HUES48 (cell line): Measurements from ENCODE around the gene CD109.
"Not testable (repeated sequence)": the region's sequence is repeated elsewhere in the genome, so short reads cannot be mapped to it uniquely, and the experiment has no call there.

Source experiments
- H3K27ac ChIP-seq: one replicate; pipeline ENCODE4 v1.7.0; 2013; ENCODE audit warnings: low read depth, low read length, inconsistent platforms
- H3K27me3 ChIP-seq: 2 replicates; pipeline ENCODE4 v1.6.1; 2013; ENCODE audit warnings: mild to moderate bottlenecking, low read length; ENCODE audit not compliant: control insufficient read depth, insufficient read depth
- H3K36me3 ChIP-seq: 2 replicates; pipeline ENCODE4 v1.6.1; 2013; ENCODE audit warnings: low read length; ENCODE audit not compliant: control insufficient read depth, insufficient read depth
- H3K4me1 ChIP-seq: 2 replicates; pipeline ENCODE4 v1.6.1; 2013; ENCODE audit warnings: mild to moderate bottlenecking, low read length; ENCODE audit not compliant: control insufficient read depth, insufficient read depth
- H3K4me3 ChIP-seq: 2 replicates; pipeline ENCODE4 v1.5.1; 2013; ENCODE audit warnings: mild to moderate bottlenecking, low read depth, low read length
- H3K9ac ChIP-seq: 2 replicates; pipeline ENCODE4 v1.6.1; 2013; ENCODE audit warnings: mild to moderate bottlenecking, low read depth, low read length, moderate library complexity
- H3K9me3 ChIP-seq: 2 replicates; pipeline ENCODE4 v1.6.1; 2013; ENCODE audit warnings: low read length; ENCODE audit not compliant: control insufficient read depth, insufficient read depth

Gene CD109

DNA sequence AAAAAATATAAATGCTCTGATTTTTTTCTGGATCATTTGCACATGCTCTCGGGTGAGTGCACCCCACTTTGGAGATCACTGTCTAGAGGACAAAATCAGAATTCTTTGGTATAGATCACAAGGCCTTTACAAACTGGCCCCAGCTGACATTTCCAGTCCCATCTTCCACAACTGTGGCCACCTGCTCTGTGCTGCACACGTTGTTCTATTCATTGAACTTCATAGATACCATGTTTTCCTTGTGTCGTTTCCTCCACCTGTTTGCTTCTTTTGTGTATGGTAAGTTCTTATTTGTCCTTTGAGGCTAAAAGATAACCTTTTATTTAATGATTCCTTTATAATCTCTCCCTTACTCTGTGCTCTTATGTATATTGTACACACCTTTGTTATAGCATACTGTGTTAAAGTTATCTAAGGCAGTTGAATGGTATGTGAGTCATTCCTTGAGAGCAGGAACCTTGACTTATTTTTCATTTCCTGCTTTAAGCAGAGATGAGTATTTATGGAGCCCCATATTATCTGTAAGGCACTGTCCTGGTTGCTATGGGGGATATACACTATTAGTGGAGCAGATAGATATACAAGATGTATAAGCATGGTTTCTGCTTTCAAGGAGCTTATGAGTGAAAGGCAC lies 30.2 kb upstream of the CD109 start:
- no peak overlapping the region for H3K4me3 ChIP-seq
- no peak overlapping the region for H3K9ac ChIP-seq
- no peaks in the 10 kb centered on the region for H3K4me1 ChIP-seq
- no peaks in the 10 kb centered on the region for H3K9me3 ChIP-seq
- no peaks in the 10 kb centered on the region for H3K36me3 ChIP-seq
- H3K27me3 ChIP-seq: no peaks in the 10 kb centered on the region
- no peak overlapping the region for H3K27ac ChIP-seq

GRCh38 chr6:73666393-73666792 lies 29.6 kb upstream of the CD109 start:
- Histone ChIP-seq H3K4me3 (no peak overlapping the region), H3K27ac (no peak overlapping the region)

DNA sequence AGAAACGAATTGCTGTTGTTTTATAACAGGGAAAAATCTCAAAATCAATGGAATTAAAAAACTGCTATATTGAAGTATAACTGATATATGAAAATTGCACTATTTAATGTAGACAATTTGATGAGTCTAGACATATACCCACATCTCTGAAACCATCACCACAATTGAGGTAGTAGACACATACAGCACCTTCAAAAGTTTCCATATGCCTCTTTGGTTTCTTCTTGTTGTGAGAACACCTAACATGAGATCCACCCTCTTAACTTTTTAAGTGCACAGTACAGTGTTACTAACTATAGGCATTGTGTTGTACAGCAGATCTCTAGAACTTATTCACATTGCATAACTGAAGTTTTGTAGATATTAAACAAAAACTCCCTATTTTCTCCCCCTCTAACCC lies 28.2 kb upstream of the CD109 start:
- no peaks in the 10 kb centered on the region for H3K36me3 ChIP-seq
- no peak overlapping the region for H3K9ac ChIP-seq
- no peaks in the 10 kb centered on the region for H3K9me3 ChIP-seq
- no peaks in the 10 kb centered on the region for H3K27me3 ChIP-seq
- no peaks in the 10 kb centered on the region for H3K4me1 ChIP-seq
- H3K27ac ChIP-seq: no peak overlapping the region
- no peak overlapping the region for H3K4me3 ChIP-seq

More at GRCh38 chr6:73666393-73666792, 29.6 kb upstream of the CD109 start:
- Histone ChIP-seq H3K4me1 (no peaks in the 10 kb centered on the region), H3K9me3 (no peaks in the 10 kb centered on the region), H3K36me3 (no peaks in the 10 kb centered on the region), H3K27me3 (no peaks in the 10 kb centered on the region), H3K9ac (no peak overlapping the region)

GRCh38 chr6:73669005-73669404 lies 27.0 kb upstream of the CD109 start:
- Histone ChIP-seq H3K27ac (no peak overlapping the region), H3K4me3 (no peak overlapping the region), H3K4me1 (no peaks in the 10 kb centered on the region), H3K27me3 (no peaks in the 10 kb centered on the region), H3K9ac (no peak overlapping the region), H3K9me3 (no peaks in the 10 kb centered on the region), H3K36me3 (no peaks in the 10 kb centered on the region)

DNA sequence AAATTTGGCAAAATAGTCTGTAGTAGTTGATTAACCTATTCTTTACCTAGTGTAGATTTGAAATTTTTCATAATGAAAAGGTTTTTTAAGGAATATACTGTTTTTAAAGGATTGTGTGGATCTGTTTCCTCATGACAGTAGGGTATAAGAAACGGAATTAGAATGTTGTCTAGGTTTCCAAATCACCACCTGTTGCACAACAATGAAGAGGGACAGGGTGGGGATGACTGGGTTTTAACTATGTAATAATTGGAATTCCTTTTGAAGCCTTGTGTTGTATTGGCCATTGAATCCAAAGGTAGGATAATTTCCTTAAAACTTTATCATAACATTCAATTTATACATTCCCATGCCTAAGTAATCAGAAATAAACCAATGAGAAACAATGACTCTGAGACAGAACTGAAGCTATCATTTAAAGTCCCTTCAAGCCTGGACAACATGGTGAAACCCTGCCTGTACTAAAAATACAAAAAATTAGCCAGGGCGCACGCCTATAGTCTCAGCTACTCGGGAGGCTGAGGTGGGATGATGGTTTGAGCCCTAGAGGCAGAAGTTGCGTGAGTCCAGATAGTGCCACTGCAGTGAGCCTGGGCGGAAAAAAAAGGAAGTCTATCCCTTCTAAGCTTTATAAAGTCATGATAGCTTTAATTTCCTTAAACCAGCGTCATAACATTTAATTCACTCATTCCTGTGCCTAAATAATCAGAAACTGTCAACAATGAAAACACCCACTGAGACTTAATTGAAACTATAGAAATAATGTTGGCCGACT lies 23.9 kb upstream of the CD109 start:
- Histone ChIP-seq H3K9ac (no peak overlapping the region), H3K27me3 (no peaks in the 10 kb centered on the region), H3K9me3 (no peaks in the 10 kb centered on the region), H3K4me1 (no peaks in the 10 kb centered on the region), H3K36me3 (no peaks in the 10 kb centered on the region), H3K4me3 (no peak overlapping the region), H3K27ac (no peak overlapping the region)

DNA sequence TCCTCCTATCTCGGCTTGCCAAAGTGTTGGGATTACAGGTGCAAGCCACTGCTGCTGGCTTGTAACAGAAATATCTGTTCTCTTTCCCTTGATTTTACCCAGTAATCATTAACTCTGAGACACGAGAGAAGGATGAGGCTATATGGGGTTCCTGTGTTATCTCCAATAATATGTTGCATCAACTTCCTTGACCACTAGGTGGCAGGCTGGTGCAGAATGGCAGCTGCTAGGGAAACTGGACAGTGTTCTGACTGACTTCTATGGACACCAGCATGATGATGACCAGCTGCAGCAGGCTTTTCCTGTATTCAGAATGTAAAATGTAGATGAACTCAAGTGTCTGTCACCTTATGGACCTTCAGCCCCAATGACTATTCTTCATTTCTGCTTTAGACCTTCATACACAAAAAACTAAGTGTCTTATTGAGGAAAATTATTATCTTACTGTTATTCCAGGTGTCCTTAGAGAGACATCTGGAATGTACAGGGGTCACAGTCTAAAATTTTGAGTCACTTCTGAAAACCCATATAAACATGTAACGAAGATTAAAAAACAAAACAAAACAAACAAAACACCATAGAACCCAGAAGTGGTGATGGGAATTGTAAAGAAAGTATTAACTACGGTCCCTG lies 20.4 kb upstream of the CD109 start:
- no peaks in the 10 kb centered on the region for H3K36me3 ChIP-seq
- H3K4me1 ChIP-seq: no peaks in the 10 kb centered on the region

GRCh38 chr6:73679009-73679408 lies 17.0 kb upstream of the CD109 start:
- H3K4me3 ChIP-seq: no peak overlapping the region
- H3K9ac ChIP-seq: no peak overlapping the region
- peaks cover 4% of the 10 kb centered on the region for H3K9me3 ChIP-seq
- H3K27me3 ChIP-seq: no peaks in the 10 kb centered on the region
- H3K36me3 ChIP-seq: no peaks in the 10 kb centered on the region
- no peaks in the 10 kb centered on the region for H3K4me1 ChIP-seq
- no peak overlapping the region for H3K27ac ChIP-seq

More for the DNA sequence above, 20.4 kb upstream of the CD109 start:
- Histone ChIP-seq H3K4me3 (no peak overlapping the region), H3K27ac (no peak overlapping the region), H3K9ac (no peak overlapping the region), H3K27me3 (no peaks in the 10 kb centered on the region), H3K9me3 (no peaks in the 10 kb centered on the region)

DNA sequence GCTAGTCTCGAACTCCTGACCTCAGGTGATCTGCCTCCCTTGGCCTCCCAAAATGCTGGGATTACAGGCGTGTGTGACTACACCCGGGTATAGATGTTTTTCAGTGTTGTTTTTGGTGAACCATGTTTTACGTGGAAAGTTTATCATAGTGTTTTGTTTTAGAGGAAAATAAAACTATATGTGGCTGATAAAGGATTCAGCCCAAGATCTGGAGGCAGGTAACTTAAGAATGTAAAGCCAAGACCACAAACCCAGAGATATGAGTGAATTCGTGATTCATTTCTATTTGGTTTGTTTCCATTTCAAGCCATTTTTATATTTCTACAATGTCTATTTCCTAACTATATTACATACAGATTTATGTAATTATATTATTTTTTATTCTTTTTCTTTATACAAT lies 16.2 kb upstream of the CD109 start:
- not testable (repeated sequence) for H3K9ac ChIP-seq, H3K4me1 ChIP-seq, H3K27ac ChIP-seq, H3K9me3 ChIP-seq, H3K4me3 ChIP-seq, H3K36me3 ChIP-seq, H3K27me3 ChIP-seq

DNA sequence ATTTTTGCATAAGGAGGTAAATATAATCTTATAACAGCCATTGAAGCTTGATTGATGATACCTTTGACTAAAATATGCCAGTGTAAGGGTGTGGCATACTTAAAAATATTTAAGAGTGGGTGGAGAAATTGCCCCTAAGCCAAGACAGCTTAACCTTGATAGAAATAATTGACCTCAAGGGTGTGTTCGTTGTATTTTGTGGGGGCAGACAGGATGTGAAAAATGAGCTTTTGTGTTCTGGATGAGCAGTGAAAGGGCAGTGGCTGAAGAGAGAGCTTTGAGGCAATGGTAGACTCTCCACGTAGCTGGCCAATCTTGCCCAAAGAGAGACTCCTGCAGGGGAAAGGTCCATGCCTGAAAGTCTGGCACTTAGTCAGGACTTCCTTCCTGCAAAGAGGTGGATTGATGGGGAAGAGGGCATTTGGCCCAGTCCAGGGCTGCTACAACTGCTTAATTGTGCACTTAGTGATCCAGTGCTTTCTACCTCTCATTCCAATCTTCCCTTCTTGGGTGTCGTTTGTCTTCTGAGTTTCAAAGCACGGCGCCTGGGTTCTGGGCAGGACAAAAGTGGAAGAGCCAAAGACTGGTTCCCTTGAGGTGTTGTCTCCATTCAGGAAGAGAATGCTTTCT lies 15.6 kb upstream of the CD109 start:
- Histone ChIP-seq H3K4me3 (no peak overlapping the region), H3K9ac (no peak overlapping the region)

DNA sequence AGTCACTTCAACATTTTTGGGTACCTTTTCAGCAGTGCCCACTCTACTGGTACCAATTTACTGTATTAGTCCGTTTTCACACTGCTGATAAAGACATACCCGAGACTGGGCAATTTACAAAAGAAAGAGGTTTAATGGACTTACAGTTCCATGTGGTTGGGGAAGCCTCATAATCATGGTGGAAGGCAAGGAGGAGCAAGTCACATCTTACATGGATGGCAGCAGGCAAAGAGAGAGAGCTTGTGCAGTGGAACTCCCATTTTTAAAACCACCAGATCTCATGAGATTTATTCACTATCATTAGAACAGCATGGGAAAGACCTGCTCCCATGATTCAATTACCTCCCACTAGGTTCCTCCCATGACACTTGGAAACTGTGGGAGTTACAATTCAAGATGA lies 12.4 kb upstream of the CD109 start:
- not testable (repeated sequence) for H3K27ac ChIP-seq, H3K4me1 ChIP-seq, H3K36me3 ChIP-seq, H3K9ac ChIP-seq, H3K27me3 ChIP-seq, H3K4me3 ChIP-seq, H3K9me3 ChIP-seq

More for the DNA sequence above, 15.6 kb upstream of the CD109 start:
- Histone ChIP-seq H3K27ac (no peak overlapping the region), H3K9me3 (peaks cover 7% of the 10 kb centered on the region), H3K4me1 (no peaks in the 10 kb centered on the region), H3K27me3 (no peaks in the 10 kb centered on the region), H3K36me3 (no peaks in the 10 kb centered on the region)

- H3K9me3 ChIP-seq: peaks cover 7% of the 10 kb centered on the region
- H3K4me3 ChIP-seq: no peak overlapping the region
- H3K4me1 ChIP-seq: no peaks in the 10 kb centered on the region
- no peak overlapping the region for H3K27ac ChIP-seq
- H3K9ac ChIP-seq: no peak overlapping the region
- H3K27me3 ChIP-seq: no peaks in the 10 kb centered on the region
- H3K36me3 ChIP-seq: no peaks in the 10 kb centered on the region
Observed at GRCh38 chr6:73688351-73688750, 7.7 kb upstream of the CD109 start.
